C4-2B (cell line): ENCODE data around the gene CCER1.

Experiments
- H3K27ac ChIP-seq: fragments of 450-650 bp; 2 replicates; pipeline ENCODE4 v1.5.1; 2017
- ZFX ChIP-seq: fragments of 450-650 bp; IDR thresholded peaks from 2 replicates; pipeline ENCODE4 v1.6.1; 2017
- TF ChIP-seq, protein P1 (sequence below): fragments of 450-650 bp; conservative IDR thresholded peaks from 2 replicates; pipeline ENCODE4 v1.5.1; 2017; ENCODE audit warnings: mild to moderate bottlenecking

CCER1 gene

DNA sequence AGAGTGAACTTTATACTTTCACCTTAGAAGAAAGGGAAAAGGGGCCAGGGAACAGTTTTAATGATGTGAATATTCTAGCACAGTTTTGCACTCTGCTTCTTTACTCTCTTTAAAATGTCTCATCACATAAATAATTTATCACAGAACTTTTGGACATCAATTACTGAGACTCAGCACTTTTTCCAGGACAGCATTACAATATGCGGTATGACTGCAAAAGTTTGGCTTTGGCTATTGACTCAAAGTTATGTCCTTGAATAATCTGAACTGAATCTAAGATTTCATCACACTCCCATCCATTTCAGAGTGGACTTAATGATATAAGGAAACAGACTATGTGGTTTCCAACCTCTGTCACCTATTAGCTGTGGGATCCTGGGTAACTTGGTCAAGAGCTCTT is 11.7 kb downstream of the CCER1 start:
- no peak overlapping the region for H3K27ac ChIP-seq
- TF ChIP-seq ZFX: no peak
- TF ChIP-seq, protein P1, sequence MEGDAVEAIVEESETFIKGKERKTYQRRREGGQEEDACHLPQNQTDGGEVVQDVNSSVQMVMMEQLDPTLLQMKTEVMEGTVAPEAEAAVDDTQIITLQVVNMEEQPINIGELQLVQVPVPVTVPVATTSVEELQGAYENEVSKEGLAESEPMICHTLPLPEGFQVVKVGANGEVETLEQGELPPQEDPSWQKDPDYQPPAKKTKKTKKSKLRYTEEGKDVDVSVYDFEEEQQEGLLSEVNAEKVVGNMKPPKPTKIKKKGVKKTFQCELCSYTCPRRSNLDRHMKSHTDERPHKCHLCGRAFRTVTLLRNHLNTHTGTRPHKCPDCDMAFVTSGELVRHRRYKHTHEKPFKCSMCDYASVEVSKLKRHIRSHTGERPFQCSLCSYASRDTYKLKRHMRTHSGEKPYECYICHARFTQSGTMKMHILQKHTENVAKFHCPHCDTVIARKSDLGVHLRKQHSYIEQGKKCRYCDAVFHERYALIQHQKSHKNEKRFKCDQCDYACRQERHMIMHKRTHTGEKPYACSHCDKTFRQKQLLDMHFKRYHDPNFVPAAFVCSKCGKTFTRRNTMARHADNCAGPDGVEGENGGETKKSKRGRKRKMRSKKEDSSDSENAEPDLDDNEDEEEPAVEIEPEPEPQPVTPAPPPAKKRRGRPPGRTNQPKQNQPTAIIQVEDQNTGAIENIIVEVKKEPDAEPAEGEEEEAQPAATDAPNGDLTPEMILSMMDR: no peak

DNA sequence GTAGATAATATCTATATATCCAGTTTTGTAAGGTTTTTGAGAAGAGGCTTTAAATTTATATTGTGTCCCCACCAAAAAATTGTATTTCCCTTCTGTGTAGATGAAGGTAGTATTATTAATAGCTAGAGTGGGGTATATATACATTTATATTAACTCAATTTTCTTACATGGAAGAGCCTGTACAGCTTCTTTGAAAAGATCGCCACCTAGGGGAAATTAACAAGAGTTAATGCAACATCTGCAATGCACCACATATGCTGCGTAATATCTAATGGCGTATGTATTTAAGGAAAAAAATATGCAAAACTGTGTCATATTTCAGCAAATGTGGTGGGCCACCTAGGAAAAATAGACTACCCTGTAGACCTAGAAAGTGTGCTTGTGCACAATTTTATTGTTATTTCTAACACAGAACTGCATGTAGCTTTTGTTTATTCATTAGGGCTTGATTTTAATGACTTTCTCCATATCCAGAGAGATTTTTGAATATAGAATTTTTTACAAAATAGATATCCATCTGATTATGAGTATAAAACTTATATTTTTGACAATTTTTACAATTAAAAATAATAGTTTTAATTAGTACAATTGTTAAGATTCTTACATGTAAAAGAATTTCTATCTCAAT is 14.0 kb downstream of the CCER1 start:
- no peak overlapping the region for H3K27ac ChIP-seq
- TF ChIP-seq ZFX: no peak
- TF ChIP-seq, protein P1: peak; percentile 85

GRCh38 chr12:90939382-90939781 is 15.6 kb downstream of the CCER1 start:
- H3K27ac ChIP-seq: no peak overlapping the region
- TF ChIP-seq ZFX: no peak
- TF ChIP-seq, protein P1: no peak

- peak overlapping the region; percentile 18; the same call in 1 of the 2 replicates for H3K27ac ChIP-seq
- TF ChIP-seq, protein P1: no peak
- TF ChIP-seq ZFX: no peak
Measured at GRCh38 chr12:90938451-90938850, 16.5 kb downstream of the CCER1 start.

GRCh38 chr12:90937651-90938050 is 17.3 kb downstream of the CCER1 start:
- no peak overlapping the region for H3K27ac ChIP-seq
- TF ChIP-seq, protein P1: no peak
- no peak for TF ChIP-seq ZFX

DNA sequence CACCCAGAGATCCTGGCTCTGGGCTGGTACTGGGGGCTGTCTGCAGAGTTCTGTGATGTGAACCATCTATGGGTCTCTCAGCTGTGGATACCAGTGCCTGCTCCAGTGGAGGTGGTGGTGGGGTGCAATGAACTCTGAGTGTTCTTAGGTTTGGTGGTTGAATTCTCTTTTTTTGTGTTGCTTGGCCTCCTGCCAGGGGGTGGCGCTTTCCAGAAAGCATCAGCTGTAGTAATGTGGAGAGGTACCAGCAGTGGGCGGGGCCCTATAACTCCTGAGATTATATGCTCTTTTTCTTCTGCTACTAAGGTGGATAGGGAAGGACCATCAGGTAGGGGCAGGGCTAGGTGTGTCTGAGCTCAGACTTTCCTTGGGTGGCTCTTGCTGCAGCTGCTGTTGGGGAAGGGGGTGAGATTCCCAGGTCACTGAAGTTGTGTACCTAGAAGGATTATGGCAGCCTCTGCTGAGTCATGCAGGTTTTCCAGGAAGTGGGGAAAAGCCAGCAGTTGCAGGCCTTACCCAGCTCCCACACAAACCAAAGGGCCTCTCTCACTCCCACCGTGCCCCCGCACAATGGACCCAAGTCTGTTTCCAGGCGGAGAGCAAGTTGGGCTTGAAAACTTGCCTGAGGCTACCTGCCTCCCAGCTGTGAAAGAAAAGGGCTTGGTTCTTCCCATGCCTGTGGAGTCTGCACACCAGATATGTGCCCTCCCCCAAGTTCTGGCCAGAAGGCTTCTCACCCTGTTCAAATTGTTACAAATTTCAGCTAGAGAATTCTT is 18.6 kb downstream of the CCER1 start:
- H3K27ac ChIP-seq: no peak overlapping the region
- TF ChIP-seq, protein P1: no peak
- no peak for TF ChIP-seq ZFX

DNA sequence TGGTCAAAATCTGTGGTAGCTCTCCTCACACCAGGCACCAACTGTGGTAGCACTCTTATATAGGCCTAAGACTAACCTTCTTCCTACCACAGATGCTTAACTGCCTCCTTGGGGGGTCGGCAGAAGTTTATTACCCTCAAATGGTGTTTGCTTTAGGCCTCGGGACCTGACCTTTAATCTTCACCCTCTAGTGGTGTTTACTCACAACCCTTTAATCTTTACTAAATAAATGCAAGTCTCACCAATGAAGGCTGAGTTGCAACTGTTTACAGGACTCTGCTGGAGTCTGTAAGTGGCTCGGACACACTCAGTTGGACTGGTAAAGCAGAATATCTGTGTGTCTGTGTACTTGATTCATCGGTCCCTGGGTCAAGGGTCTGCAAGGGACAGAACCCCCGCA is 29.4 kb downstream of the CCER1 start:
- H3K27ac ChIP-seq: no peak overlapping the region

More for the DNA sequence above, 29.4 kb downstream of the CCER1 start:
- TF ChIP-seq, protein P1: no peak
- no peak for TF ChIP-seq ZFX
